Kidney (tissue), 14 donors: ENCODE data around the gene GLI1. TPM values are rescaled to one million over a fixed set of nuclear protein-coding genes. Genes with fewer than 3 reads are reported as not detected.

Experiments used
- DNase-seq, 5 donors: peaks; one replicate each; pipeline ENCODE4 v3.0.0-alpha.2; 2013 to 2020
- FAIRE-seq: peaks from 2 replicates; lab custom pipeline; 2012; peaks lifted over from hg19 to GRCh38; lab: Jason Lieb, UNC
- H3K27ac ChIP-seq, 2 donors: one replicate each; pipeline ENCODE4 v1.7.0; 2013; ENCODE audit warnings: low read depth in 2 of 2, low read length in 2 of 2, inconsistent platforms in 1 of 2
- H3K27me3 ChIP-seq: one replicate; pipeline ENCODE4 v1.7.1; 2013; ENCODE audit warnings: low read length, inconsistent platforms; ENCODE audit not compliant: control insufficient read depth, insufficient read depth
- H3K36me3 ChIP-seq, 3 donors: one replicate each; pipeline versions ENCODE4 v1.7.0 to v1.7.1; 2013; ENCODE audit warnings: low read length in 3 of 3, control low read depth in 1 of 3, inconsistent platforms in 1 of 3; ENCODE audit not compliant: insufficient read depth in 3 of 3, control insufficient read depth in 2 of 3
- H3K4me1 ChIP-seq, 3 donors: one replicate each; pipeline versions ENCODE4 v1.7.0 to v1.7.1; 2013; ENCODE audit warnings: low read length in 3 of 3, inconsistent platforms in 1 of 3, low read depth in 1 of 3; ENCODE audit not compliant: control insufficient read depth in 2 of 3, insufficient read depth in 2 of 3
- H3K4me3 ChIP-seq, 3 donors: one replicate each; pipeline versions ENCODE4 v1.7.0 to v1.8.1; 2013; ENCODE audit warnings: low read length in 3 of 3, control low read depth in 1 of 3, inconsistent platforms in 1 of 3
- H3K9ac ChIP-seq, 3 donors: one replicate each; pipeline versions ENCODE4 v1.7.0 to v1.7.1; 2013; ENCODE audit warnings: low read length in 3 of 3, control low read depth in 1 of 3, inconsistent platforms in 1 of 3
- H3K9me3 ChIP-seq, 3 donors: one replicate each; pipeline versions ENCODE4 v1.7.0 to v1.7.1; 2013; ENCODE audit warnings: low read length in 3 of 3, control low read depth in 1 of 3, inconsistent platforms in 1 of 3; ENCODE audit not compliant: control insufficient read depth in 2 of 3, insufficient read depth in 1 of 3
- intact Hi-C: fragments of 100-400 bp; cut with DNase I; formaldehyde crosslinking; loops from one replicate; pipeline ENCODE4 v1.11.1; 2022
- polyA plus RNA-seq: library from polyadenylated mRNA; stranded (reverse); fragments of 350-450 nt; fragmentation: Illumina TruSeq; extraction: RNeasy Lipid Tissue Mini Kit (QIAGEN cat#74804); gene quantifications from one replicate; pipeline ENCODE4 v1.2.3, GENCODE V29; 2014; ENCODE audit warnings: low read depth, low replicate concordance; ENCODE audit not compliant: insufficient read depth
- total RNA-seq: library from RNA; stranded (reverse); fragmentation: NEBNext Ultra II Directional; extraction: Animal tissue kit (Norgen Biotek cat#: 25700); gene quantifications from one replicate; pipeline ENCODE4 v1.2.1, GENCODE V29; 2021
- TF ChIP-seq, protein P1 (sequence below): IDR thresholded peaks from 3 replicates; pipeline ENCODE4 v1.5.1; 2012; ENCODE audit warnings: mild to moderate bottlenecking, moderate library complexity, borderline replicate concordance; ENCODE audit not compliant: insufficient read depth; ENCODE audit errors: extremely low read depth
- donor health status: control.
- donor health status: control.
- donor health status: control.
- donor health status: control.
- donor health status: control.
- donor health status: DM: yes; HTN: yes; CAD: no.
- donor health status: Normal renal cell carcinoma (clear cell type).

GLI1 gene
- total and polyA plus RNA-seq, 2 donors from 2014 or later = 1.4 to 2.8 TPM

DNA sequence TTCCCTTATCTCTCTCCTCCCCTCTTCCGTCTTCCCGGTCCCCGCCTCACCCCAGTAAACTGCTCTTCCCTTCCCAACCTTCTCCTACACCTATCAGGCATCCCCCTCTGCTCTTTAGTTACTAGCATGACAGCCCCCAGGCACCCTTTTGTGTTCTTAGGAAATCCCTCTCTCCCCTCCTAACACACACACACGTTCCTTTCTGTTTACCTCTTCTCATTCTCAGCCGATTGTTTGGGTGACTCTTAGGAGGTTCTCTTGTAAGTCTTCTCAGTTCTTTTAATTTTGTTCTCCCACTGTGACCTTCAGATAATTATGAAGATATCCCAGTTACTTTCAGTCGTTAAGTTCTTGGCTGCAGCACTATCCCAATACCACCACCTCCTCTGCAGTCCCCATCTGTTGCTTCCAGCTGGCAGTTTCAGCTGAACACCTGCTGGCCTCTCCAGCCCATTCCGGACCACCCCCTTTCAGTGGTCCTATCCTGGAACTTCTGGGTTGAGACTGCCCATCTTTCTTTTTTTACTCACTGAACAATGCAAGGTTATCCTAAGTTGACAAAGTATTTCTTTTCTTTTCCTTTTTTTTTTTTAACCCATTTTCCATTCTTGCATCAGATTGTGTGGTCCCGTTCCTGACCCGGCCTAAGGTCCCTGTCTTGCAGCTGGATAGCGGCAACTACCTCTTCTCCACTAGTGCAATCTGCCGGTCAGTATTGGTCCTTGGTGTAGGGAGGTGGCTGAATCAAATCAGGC, 29.0 kb downstream of the GLI1 start:
- Histone ChIP-seq H3K4me3 (peak overlapping the region; percentile 90 to 99 (median 99)), H3K9ac (peak overlapping the region; percentile 89 to 96 (median 90)), H3K4me1 (peaks cover 0 to 10% (median 0%) of the 10 kb centered on the region in 3 donors), H3K27ac (peak overlapping the region in 1 of 2 donors; percentile 77), H3K27me3 (no peaks in the 10 kb centered on the region), H3K9me3 (no peaks in the 10 kb centered on the region), H3K36me3 (peaks cover 8 to 27% (median 8%) of the 10 kb centered on the region in 3 donors)
- FAIRE-seq (no peak), DNase-seq (no peak)
- intact Hi-C loops = no loop called here
- TF ChIP-seq, protein P1, sequence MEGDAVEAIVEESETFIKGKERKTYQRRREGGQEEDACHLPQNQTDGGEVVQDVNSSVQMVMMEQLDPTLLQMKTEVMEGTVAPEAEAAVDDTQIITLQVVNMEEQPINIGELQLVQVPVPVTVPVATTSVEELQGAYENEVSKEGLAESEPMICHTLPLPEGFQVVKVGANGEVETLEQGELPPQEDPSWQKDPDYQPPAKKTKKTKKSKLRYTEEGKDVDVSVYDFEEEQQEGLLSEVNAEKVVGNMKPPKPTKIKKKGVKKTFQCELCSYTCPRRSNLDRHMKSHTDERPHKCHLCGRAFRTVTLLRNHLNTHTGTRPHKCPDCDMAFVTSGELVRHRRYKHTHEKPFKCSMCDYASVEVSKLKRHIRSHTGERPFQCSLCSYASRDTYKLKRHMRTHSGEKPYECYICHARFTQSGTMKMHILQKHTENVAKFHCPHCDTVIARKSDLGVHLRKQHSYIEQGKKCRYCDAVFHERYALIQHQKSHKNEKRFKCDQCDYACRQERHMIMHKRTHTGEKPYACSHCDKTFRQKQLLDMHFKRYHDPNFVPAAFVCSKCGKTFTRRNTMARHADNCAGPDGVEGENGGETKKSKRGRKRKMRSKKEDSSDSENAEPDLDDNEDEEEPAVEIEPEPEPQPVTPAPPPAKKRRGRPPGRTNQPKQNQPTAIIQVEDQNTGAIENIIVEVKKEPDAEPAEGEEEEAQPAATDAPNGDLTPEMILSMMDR = no peak

DNA sequence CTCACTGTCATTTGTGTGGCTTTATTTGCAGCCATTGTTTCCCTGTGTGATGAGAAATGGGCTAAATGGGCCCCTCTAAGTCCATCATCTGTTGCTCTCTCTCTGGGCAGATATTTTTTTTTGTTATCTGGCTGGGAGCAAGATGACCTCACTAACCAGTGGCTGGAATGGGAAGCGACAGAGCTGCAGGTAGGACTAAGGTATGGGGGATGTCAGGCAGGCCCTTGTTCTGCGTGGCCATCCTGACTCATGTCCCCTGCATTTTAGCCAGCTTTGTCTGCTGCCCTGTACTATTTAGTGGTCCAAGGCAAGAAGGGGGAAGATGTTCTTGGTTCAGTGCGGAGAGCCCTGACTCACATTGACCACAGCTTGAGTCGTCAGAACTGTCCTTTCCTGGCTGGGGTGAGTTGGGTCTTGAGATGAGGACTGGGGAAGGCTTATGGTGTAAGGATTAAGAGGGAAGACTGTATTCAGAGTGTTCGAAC, 29.6 kb downstream of the GLI1 start:
- no peak overlapping the region for H3K27ac ChIP-seq
- no peak for FAIRE-seq

DNA sequence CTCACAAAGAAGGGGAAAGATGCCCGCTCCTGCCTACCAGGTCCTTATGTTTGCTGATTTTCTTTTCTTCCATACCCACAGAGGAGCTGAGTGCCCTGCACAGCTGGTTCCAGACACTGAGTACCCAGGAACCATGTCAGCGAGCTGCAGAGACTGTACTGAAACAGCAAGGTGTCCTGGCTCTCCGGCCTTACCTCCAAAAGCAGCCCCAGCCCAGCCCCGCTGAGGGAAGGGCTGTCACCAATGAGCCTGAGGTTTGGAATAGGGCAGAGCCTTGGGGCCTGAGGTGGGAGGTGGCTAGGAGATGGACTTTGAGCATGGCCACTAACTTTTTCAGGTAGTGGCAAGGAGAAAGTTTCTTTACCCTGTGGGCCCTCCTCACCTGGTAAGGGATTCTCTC, 30.5 kb downstream of the GLI1 start:
- intact Hi-C loops = no loop called here
- DNase-seq (no peak), FAIRE-seq (no peak)
- H3K4me3 ChIP-seq = no peak overlapping the region
- H3K36me3 ChIP-seq = peaks cover 8 to 27% (median 8%) of the 10 kb centered on the region in 3 donors
- H3K27ac ChIP-seq = no peak overlapping the region
- H3K9ac ChIP-seq = no peak overlapping the region
- H3K27me3 ChIP-seq = no peaks in the 10 kb centered on the region
- no peaks in the 10 kb centered on the region for H3K9me3 ChIP-seq
- peaks cover 0 to 10% (median 0%) of the 10 kb centered on the region in 3 donors for H3K4me1 ChIP-seq
- TF ChIP-seq, protein P1 = no peak

More for the DNA sequence above, 29.6 kb downstream of the GLI1 start:
- DNase-seq = no peak
- Histone ChIP-seq H3K9ac (peak overlapping the region in 2 of 3 donors; percentile 13 to 90), H3K9me3 (no peaks in the 10 kb centered on the region), H3K36me3 (peaks cover 8 to 27% (median 8%) of the 10 kb centered on the region in 3 donors), H3K4me1 (peaks cover 0 to 10% (median 0%) of the 10 kb centered on the region in 3 donors), H3K27me3 (no peaks in the 10 kb centered on the region), H3K4me3 (peak overlapping the region in 2 of 3 donors; percentile 90 to 99)
- TF ChIP-seq, protein P1 = no peak
- intact Hi-C loops = no loop called here
